HG02938 (cell line): ENCODE data around the gene CCDC30.
"Not testable (repeated sequence)": the region's sequence is repeated elsewhere in the genome, so short reads cannot be mapped to it uniquely, and the experiment has no call there.

Experiments
- ATAC-seq: cut with Tn5 transposase; IDR thresholded peaks from one replicate; pipeline ENCODE4 v1.9.1; 2021; ENCODE audit warnings: mild to moderate bottlenecking, moderate library complexity; ENCODE audit not compliant: unreplicated experiment

Gene CCDC30

GRCh38 chr1:42449256-42449655 lies 13.8 kb upstream of the CCDC30 start:
- ATAC-seq = no peak

- ATAC-seq = no peak
Observed at GRCh38 chr1:42450061-42450460, 13.0 kb upstream of the CCDC30 start.

- ATAC-seq = no peak
Observed at GRCh38 chr1:42453386-42453785, 9.7 kb upstream of the CCDC30 start.

- ATAC-seq = no peak
Observed at GRCh38 chr1:42454403-42454802, 8.7 kb upstream of the CCDC30 start.

GRCh38 chr1:42456010-42456753 lies 6.9 kb upstream of the CCDC30 start, which contains the start of the genes PPCS and ZMYND12:
PPCS (plus strand) TSS chr1:42456543; CDS start chr1:42456566, 23 bp downstream.
ZMYND12 (minus strand) TSS chr1:42456022; CDS start chr1:42455997, 25 bp downstream.
- ATAC-seq = peak; percentile 77

GRCh38 chr1:42456754-42457089 lies 6.4 kb upstream of the CCDC30 start:
- peak; percentile 53 for ATAC-seq

GRCh38 chr1:42461196-42461595 lies 1.9 kb upstream of the CCDC30 start:
- no peak for ATAC-seq

- ATAC-seq = no peak
Observed at GRCh38 chr1:42463921-42464320, 835 bp downstream of the CCDC30 start.

- ATAC-seq = no peak
Observed at GRCh38 chr1:42466030-42466429, 2.9 kb downstream of the CCDC30 start.

- ATAC-seq = no peak
Observed at GRCh38 chr1:42469727-42470126, 6.6 kb downstream of the CCDC30 start.

- ATAC-seq = no peak
Observed at GRCh38 chr1:42476605-42477004, 13.5 kb downstream of the CCDC30 start.

- ATAC-seq = not testable (repeated sequence)
Observed at GRCh38 chr1:42477354-42477753, 14.3 kb downstream of the CCDC30 start.

GRCh38 chr1:42477775-42478174 lies 14.7 kb downstream of the CCDC30 start:
- no peak for ATAC-seq

GRCh38 chr1:42479621-42480020 lies 16.5 kb downstream of the CCDC30 start:
- no peak for ATAC-seq

- no peak for ATAC-seq
Observed at GRCh38 chr1:42480921-42481320, 17.8 kb downstream of the CCDC30 start.

GRCh38 chr1:42482635-42483153 lies 19.6 kb downstream of the CCDC30 start:
- no peak for ATAC-seq

GRCh38 chr1:42484382-42484781 lies 21.3 kb downstream of the CCDC30 start:
- no peak for ATAC-seq

GRCh38 chr1:42490237-42490636 lies 27.2 kb downstream of the CCDC30 start:
- no peak for ATAC-seq

- not testable (repeated sequence) for ATAC-seq
Observed at GRCh38 chr1:42502031-42502430, 38.9 kb downstream of the CCDC30 start.

GRCh38 chr1:42504535-42505128 lies 41.5 kb downstream of the CCDC30 start:
- no peak for ATAC-seq

- ATAC-seq = no peak
Observed at GRCh38 chr1:42506576-42506975, 43.5 kb downstream of the CCDC30 start.

GRCh38 chr1:42511581-42512155 lies 48.6 kb downstream of the CCDC30 start:
- not testable (repeated sequence) for ATAC-seq
